K562 (cell line): ENCODE data around the gene REX1BD. TPM values are rescaled to one million over a fixed set of nuclear protein-coding genes. Genes with fewer than 3 reads are reported as not detected.
A peak's percentile ranks its signal among the peaks of the same experiment; 100 is the strongest.

ENCODE experiments used
- ASH1L ChIP-seq: fragments of 450-650 bp; IDR thresholded peaks from 2 replicates; pipeline ENCODE4 v1.6.1; 2018; ENCODE audit warnings: borderline replicate concordance, mild to moderate bottlenecking, low read depth; ENCODE audit not compliant: partially characterized antibody
- ATF2 ChIP-seq: sonication (generic); formaldehyde crosslinking; IDR thresholded peaks from 2 replicates; pipeline ENCODE4 v1.8.1; 2022; ENCODE audit warnings: missing genetic modification reagents
- CBFA2T3 ChIP-seq: fragments of 450-650 bp; IDR thresholded peaks from 2 replicates; pipeline ENCODE4 v1.6.1; 2017
- CBX8 ChIP-seq: fragments of 200-600 bp; sonication (generic); IDR thresholded peaks from 2 replicates; pipeline ENCODE4 v1.6.1; 2012; ENCODE audit warnings: borderline replicate concordance, mixed run types, low read depth, mild to moderate bottlenecking, moderate library complexity, mixed read lengths, low read length, control low read depth, inconsistent platforms; ENCODE audit not compliant: poor library complexity, severe bottlenecking; ENCODE audit errors: extremely low read depth
- CC2D1A ChIP-seq: fragments of 450-650 bp; IDR thresholded peaks from 2 replicates; pipeline ENCODE4 v1.6.1; 2017; ENCODE audit warnings: mild to moderate bottlenecking
- FOXA1 ChIP-seq: fragments of 450-650 bp; IDR thresholded peaks from 2 replicates; pipeline ENCODE4 v1.6.1; 2016; ENCODE audit warnings: mild to moderate bottlenecking, borderline replicate concordance
- JUNB ChIP-seq: fragments of 450-650 bp; formaldehyde crosslinking; conservative IDR thresholded peaks from 2 replicates; pipeline ENCODE4 v1.4.0; 2020; ENCODE audit warnings: mild to moderate bottlenecking
- KLF16 ChIP-seq: IDR thresholded peaks from 2 replicates; pipeline ENCODE4 v1.6.1; 2016; ENCODE audit warnings: antibody characterized with exemption
- MED1 ChIP-seq: sonication (generic); formaldehyde crosslinking; IDR thresholded peaks from 2 replicates; pipeline ENCODE4 v1.8.1; 2023; ENCODE audit warnings: missing genetic modification reagents, borderline replicate concordance
- PHF8 ChIP-seq: fragments of 200-600 bp; sonication (generic); IDR thresholded peaks from 2 replicates; pipeline ENCODE4 v1.6.1; 2012; ENCODE audit warnings: mixed run types, mild to moderate bottlenecking, inconsistent platforms, low read length, moderate library complexity, borderline replicate concordance
- POLR3A ChIP-seq: IDR thresholded peaks from 2 replicates; pipeline ENCODE4 v1.6.1; 2011; ENCODE audit warnings: borderline replicate concordance, mild to moderate bottlenecking, moderate library complexity; ENCODE audit not compliant: insufficient read length, insufficient read depth; ENCODE audit errors: extremely low read depth
- PURB ChIP-seq: sonication (generic); formaldehyde crosslinking; IDR thresholded peaks from 2 replicates; pipeline ENCODE4 v1.9.0; 2021; ENCODE audit warnings: low read depth, mild to moderate bottlenecking, missing genetic modification reagents
- RBFOX2 ChIP-seq: fragments of 200-400 bp; formaldehyde crosslinking; IDR thresholded peaks from 2 replicates; pipeline ENCODE4 v1.6.1; 2017; ENCODE audit warnings: low read depth, mild to moderate bottlenecking, low read length, moderate library complexity
- SMAD2 ChIP-seq: fragments of 150-350 bp; IDR thresholded peaks from 2 replicates; pipeline ENCODE4 v1.6.1; 2014; ENCODE audit warnings: low read depth, mild to moderate bottlenecking, low read length
- SNRNP70 ChIP-seq: fragments of 200-400 bp; formaldehyde crosslinking; optimal IDR thresholded peaks from 2 replicates; pipeline ENCODE3; 2017; ENCODE audit warnings: low read depth, low read length
- SP2 ChIP-seq: IDR thresholded peaks from 2 replicates; pipeline ENCODE4 v1.6.1; 2011; ENCODE audit warnings: mild to moderate bottlenecking, low read depth, low read length, moderate library complexity; ENCODE audit not compliant: poor library complexity, severe bottlenecking; ENCODE audit errors: extremely low read depth
- TBP ChIP-seq: optimal IDR thresholded peaks from 2 replicates; pipeline ENCODE3; 2011; ENCODE audit warnings: low read depth, low read length, improper control_type of control experiment
- ZNF134 ChIP-seq: fragments of 250-450 bp; sonication (Bioruptor Pico); conservative IDR thresholded peaks from 2 replicates; pipeline ENCODE4 v1.4.0; 2020
- ZNF174 ChIP-seq: fragments of 250-450 bp; sonication (Bioruptor Pico); IDR thresholded peaks from 2 replicates; pipeline ENCODE4 v1.4.0; 2020; ENCODE audit warnings: mild to moderate bottlenecking
- ZNF436 ChIP-seq: fragments of 250-450, 450-650 bp; sonication (Bioruptor Pico); formaldehyde crosslinking; IDR thresholded peaks from 2 replicates; pipeline ENCODE4 v1.7.0; 2020; ENCODE audit warnings: mild to moderate bottlenecking
- ZNF57 ChIP-seq: fragments of 450-650 bp; formaldehyde crosslinking; IDR thresholded peaks from 2 replicates; pipeline ENCODE4 v1.4.0; 2020; ENCODE audit warnings: mild to moderate bottlenecking, moderate library complexity
- ZNF717 ChIP-seq: fragments of 250-450 bp; sonication (Bioruptor Pico); IDR thresholded peaks from 2 replicates; pipeline ENCODE4 v1.5.0; 2021
- polyA plus RNA-seq, 8 experiments: library from polyadenylated mRNA; depleted of rRNA in 4 of 8; stranded (reverse) in 5 of 8; unstranded in 3 of 8; fragments of >200 nt; fragmentation: Nextera tagmentation in 2 of 8; fragmentation: Illumina TruSeq in 1 of 8; extraction: Ambion mirVana in 2 of 8; extraction: Trizol in 1 of 8; gene quantifications; 2 replicates each; pipeline versions ENCODE4 v1.2.1 to v1.2.3, GENCODE V29; 2011 to 2014; ENCODE audit warnings: inconsistent platforms in 1 of 8, missing spikeins in 1 of 8
- total RNA-seq, 7 experiments: library from RNA; depleted of rRNA in 6 of 7; stranded (reverse); fragments of >200 nt in 6 of 7; fragmentation: Illumina TruSeq in 2 of 7; extraction: Trizol in 2 of 7; gene quantifications; 2 replicates each; pipeline versions ENCODE4 v1.2.1 to v1.2.3, GENCODE V29; 2011 to 2021; ENCODE audit warnings: low replicate concordance in 1 of 7
- TF ChIP-seq, protein P1 (sequence below): fragments of 250-450 bp; sonication (Bioruptor Pico); IDR thresholded peaks from 2 replicates; pipeline ENCODE4 v1.4.0; 2020; ENCODE audit warnings: mild to moderate bottlenecking, moderate library complexity, borderline replicate concordance
- TF ChIP-seq, protein P2 (sequence below): fragments of 250-450 bp; sonication (Bioruptor Pico); IDR thresholded peaks from 2 replicates; pipeline ENCODE4 v1.8.0; 2022; ENCODE audit warnings: moderate library complexity, mild to moderate bottlenecking, inconsistent platforms

REX1BD gene
- total and polyA plus RNA-seq, 9 of the 15 experiments (the other 6 are each of a cell fraction or from before 2014, with no cell fraction given), result 1.9 to 136 (median 13.8) TPM

- TF ChIP-seq ZNF134 (no peak), ZNF717 (CRISPR knock-in tag) (no peak), ASH1L (no peak), CBX8 (no peak), SMAD2 (no peak), SNRNP70 (no peak), ZNF57 (CRISPR knock-in tag) (no peak), FOXA1 (no peak), ATF2 (CRISPR knock-in tag) (no peak), POLR3A (no peak), ZNF436 (CRISPR knock-in tag) (no peak), TBP (peak; percentile 90), ZNF174 (CRISPR knock-in tag) (no peak), CC2D1A (no peak), CBFA2T3 (no peak), PHF8 (peak; percentile 91), SP2 (no peak), KLF16 (no peak), JUNB (CRISPR knock-in tag) (no peak), MED1 (CRISPR knock-in tag) (no peak), PURB (no peak), RBFOX2 (peak; percentile 100)
- TF ChIP-seq, protein P1, sequence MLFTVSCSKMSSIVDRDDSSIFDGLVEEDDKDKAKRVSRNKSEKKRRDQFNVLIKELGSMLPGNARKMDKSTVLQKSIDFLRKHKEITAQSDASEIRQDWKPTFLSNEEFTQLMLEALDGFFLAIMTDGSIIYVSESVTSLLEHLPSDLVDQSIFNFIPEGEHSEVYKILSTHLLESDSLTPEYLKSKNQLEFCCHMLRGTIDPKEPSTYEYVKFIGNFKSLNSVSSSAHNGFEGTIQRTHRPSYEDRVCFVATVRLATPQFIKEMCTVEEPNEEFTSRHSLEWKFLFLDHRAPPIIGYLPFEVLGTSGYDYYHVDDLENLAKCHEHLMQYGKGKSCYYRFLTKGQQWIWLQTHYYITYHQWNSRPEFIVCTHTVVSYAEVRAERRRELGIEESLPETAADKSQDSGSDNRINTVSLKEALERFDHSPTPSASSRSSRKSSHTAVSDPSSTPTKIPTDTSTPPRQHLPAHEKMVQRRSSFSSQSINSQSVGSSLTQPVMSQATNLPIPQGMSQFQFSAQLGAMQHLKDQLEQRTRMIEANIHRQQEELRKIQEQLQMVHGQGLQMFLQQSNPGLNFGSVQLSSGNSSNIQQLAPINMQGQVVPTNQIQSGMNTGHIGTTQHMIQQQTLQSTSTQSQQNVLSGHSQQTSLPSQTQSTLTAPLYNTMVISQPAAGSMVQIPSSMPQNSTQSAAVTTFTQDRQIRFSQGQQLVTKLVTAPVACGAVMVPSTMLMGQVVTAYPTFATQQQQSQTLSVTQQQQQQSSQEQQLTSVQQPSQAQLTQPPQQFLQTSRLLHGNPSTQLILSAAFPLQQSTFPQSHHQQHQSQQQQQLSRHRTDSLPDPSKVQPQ (CRISPR knock-in tag), result no peak
- TF ChIP-seq, protein P2, sequence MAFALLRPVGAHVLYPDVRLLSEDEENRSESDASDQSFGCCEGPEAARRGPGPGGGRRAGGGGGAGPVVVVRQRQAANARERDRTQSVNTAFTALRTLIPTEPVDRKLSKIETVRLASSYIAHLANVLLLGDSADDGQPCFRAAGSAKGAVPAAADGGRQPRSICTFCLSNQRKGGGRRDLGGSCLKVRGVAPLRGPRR (CRISPR knock-in tag), result no peak
These were observed 16.8 kb upstream of the REX1BD start, which contains the start of gene UBA52 (continued) for GRCh38 chr19:18571564-18572344.
